GM21529 (cell line): ENCODE measurements around the gene MUC13.

Experiments
- ATAC-seq: cut with Tn5 transposase; IDR thresholded peaks from one replicate; pipeline ENCODE4 v1.9.1; 2021; ENCODE audit not compliant: unreplicated experiment

The MUC13 gene

DNA sequence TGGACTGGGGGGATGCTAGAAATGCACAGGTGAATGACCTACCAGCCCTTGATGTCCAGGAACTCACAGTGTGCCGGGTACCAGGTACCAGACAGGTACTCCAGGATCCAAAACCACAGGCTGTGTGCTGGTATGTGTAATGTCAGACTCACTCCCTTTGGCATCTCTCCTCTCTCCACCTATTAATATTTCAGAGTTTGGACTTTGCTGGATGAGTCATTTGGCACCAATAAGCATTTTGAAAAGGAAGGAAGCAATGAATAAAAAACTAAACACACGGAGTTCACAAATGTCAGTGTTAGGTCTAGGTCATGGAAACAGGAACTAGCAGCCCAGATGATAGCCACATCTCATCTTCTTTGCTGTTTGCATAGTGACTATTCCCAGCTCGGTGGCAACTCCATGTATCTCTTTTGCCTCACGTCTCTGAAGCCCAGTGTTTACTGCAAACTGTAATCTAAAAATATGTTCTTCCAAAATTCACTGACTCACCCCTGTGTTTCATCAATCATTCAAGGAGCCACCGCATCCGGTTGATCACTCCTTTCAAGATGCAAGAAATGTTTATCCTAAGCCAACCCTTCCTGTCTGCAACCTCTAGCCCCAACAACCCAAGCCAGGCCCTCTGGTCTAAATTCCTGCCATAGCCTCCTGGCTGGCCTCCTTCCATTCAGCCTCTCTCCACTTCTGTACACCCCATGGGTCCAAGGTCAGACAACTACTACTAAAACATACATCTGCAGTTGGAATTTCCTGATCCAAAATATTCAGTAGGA lies 55.8 kb downstream of the MUC13 start:
- ATAC-seq: no peak

DNA sequence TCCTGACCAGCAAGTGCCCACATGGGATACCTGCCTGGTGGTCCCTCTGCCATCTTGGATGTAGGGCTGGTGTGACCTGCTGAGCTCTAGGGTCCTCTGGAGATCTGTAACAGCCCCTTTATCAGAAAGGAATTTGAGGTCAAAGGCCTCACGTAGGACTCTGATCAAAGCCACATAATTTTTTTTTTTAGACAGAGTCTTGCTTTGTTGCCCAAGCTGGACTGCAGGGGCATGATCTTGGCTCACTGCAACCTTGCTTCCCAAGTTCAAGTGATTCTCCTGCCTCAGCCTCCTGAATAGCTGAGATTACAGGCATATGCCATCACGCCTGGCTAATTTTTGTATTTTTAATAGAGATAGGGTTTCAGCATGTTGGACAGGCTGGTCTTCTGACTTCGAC lies 56.9 kb downstream of the MUC13 start:
- ATAC-seq: no peak

DNA sequence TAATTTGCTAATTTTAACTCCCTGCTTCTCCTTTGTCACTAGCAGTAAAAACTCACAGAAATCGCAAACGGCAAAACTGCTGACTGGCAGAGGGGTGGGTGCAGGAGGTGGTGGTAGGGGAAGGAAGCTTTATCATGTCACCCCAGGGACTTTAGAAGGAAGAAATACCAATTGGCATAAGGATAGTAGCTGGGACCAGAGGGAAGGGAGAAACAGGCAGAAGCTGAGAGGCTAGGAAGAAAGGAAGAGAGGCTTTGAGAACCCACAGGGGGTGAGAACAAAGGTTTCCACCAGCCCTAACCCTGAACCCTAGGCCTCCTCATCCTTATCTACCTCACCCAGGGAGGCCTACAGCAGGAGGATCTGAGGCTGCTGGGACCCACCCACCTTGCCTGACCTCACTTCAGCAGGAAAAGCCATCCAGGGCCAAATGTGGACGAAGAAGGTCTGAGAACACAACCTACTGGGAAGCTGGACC lies 58.1 kb downstream of the MUC13 start:
- ATAC-seq: no peak

DNA sequence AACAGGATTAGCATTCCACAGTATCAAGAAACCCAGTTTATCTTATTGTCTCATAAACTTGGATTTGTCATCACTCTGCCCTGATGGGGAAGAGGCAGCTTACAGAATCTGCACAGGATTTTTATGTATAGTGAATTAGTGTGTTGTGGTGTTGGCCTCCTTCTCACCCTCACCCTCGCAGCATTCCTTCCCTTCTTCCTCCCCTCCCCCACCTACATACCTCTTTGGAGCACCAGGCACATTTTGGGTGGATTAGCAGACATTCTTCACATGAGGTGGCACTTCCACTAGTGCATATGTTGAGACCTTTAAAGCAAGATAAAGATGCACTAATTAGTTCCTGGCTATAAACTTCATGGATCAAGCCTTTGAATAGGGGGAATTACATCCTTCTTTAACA lies 61.3 kb downstream of the MUC13 start:
- no peak for ATAC-seq

DNA sequence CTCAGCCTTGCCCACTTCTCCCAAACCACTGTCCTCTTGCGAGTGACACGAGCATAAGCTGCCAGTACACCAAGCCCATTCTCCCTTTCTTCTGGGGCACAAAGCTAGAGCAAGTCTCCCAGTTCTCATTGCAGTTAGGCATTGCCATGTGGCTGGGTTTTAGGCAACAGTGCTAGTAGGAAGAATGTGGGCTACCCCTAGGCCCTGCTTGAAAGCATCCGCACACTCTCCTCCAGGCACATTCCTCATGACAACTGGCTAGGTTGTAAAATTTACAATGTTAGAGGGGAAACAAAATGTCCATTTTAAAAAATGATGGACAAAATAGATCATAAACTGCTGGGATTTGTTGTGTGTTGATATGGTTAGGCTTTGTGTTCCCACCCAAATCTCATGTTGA lies 67.0 kb downstream of the MUC13 start:
- no peak for ATAC-seq

DNA sequence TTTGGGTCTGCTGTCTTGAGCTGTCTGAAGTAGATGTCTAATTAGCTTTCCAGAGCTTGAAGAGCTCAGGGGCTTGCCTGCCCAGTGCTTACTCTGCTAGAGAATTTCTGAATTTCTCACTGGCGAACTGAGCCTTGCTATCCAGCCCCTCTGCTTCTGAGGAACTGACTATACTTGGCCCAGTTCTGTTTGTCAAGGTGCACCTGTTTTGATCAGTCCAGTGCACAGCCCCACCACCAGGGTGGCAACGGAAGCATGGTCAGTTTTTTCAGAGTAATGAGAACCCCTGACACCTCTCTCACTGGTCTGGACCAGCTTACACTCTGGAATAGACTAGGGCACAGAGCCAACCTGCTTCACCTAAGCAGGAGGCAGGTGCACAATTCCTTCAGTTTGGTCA lies 72.5 kb downstream of the MUC13 start:
- ATAC-seq: no peak

DNA sequence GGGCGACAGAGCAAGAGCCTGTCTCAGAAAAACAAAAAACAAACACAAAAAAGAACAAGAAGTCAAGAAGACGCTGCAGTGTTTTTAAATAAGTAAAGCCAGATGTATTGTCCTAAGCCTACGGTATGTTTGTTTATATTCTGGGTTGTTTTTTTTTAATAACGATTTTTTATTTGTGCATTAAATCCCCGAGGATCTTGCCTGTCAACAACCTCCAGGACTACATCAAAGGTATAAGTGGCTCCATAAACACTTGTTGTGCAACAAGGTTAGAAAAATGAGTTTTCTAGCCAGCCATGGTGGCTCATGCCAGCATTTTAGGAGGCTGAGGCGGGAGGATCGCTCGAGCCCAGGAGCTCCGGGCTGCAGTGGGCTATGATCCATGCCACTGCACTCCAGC lies 73.5 kb downstream of the MUC13 start:
- no peak for ATAC-seq

DNA sequence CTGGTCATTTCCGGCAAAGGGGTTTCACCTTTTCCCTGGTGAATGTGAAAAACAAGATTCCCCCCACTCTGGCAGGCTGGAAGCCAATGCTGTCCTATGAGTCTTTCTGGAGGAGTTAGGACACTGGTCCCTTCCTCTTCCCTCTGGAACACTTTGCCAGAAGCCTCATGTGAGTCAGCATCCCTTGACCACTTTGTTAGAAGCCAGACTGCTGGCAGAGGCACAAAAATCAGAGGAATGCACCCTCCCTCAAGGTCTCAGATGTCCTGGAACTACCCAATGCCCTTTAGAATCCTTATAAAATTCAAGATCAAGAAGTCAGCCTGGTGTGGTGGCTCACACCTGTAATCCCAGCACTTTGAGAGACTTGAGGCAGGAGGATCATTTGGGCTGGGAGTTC lies 74.0 kb downstream of the MUC13 start:
- ATAC-seq: no peak

DNA sequence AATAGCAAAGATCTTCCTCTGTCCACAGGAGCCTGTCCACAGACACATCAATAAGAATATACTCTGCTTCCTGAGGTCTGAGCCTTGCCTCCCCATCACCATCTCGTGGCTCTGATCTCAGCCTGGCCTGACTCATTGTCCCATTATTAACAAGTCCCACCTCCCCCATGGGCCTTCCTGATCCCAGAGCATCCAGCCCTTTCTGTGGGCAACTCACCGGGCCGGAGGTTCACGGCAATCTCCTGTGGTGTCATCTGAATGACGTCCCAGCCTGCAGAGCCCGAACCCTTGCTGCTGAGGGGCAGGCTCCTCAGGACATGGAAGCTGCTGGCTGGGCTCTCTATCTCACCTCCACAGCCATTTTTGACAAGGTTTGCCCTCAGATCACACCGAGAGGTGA lies 75.5 kb downstream of the MUC13 start:
- no peak for ATAC-seq

DNA sequence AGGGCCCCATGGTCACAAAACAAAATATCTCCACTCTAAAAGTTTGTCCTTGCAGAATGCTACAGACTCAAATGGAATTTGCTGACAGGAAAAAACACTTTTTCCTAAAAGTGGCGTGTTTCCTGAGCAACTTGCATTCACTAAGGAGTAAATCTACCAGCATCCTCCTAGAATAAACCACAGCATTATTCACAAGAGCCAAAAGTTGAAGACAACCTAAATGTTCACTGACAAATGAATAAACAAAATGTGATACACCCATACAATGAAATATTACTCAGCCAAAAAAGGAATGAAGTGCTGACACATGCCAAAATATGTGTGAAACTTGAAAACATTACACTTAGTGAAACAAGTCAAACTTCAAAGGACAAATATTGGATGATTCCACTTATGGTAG lies 76.3 kb downstream of the MUC13 start:
- no peak for ATAC-seq

DNA sequence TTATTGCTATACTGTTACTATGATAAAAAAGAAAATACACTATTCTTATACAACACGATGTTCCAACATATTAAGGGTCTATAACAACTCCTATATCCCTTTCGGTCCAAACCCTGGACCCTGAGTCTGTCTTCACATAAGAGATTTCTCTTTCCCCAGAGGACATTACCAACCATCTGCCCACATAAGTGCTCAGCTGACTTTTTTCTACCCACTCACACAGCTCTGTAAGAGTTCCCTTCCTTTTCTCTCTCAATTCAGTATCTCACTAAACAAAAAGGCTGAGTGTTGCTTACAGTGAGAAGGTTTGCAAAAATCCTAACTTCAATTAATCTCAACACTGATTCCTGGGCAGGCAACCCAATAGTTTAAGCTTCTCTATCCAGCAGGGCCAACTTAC lies 77.9 kb downstream of the MUC13 start:
- ATAC-seq: no peak
